Tibial nerve (tissue), 4 donors: ENCODE data around the gene ZBED5. TPM values are rescaled to one million over a fixed set of nuclear protein-coding genes. Genes with fewer than 3 reads are reported as not detected.
"Not testable (repeated sequence)": the region's sequence is repeated elsewhere in the genome, so short reads cannot be mapped to it uniquely, and the experiment has no call there.

Experiments
- DNase-seq, 2 donors: peaks; one replicate each; pipeline ENCODE4 v3.0.0-alpha.2; 2019; ENCODE audit warnings: low spot score in 2 of 2
- H3K27ac ChIP-seq, 4 donors: fragments of 200-600 bp; sonication (generic) in 3 of 4; one replicate each; pipeline ENCODE4 v1.5.1; 2017 to 2019; ENCODE audit warnings: mild to moderate bottlenecking in 1 of 4
- H3K27me3 ChIP-seq, 2 donors: fragments of 200-600 bp; sonication (generic) in 1 of 2; one replicate each; pipeline versions ENCODE4 v1.5.1 to v1.6.0; 2017 to 2019
- H3K36me3 ChIP-seq, 3 donors: fragments of 200-600 bp; sonication (generic); one replicate each; pipeline ENCODE4 v1.5.1; 2018 to 2019
- H3K4me1 ChIP-seq, 4 donors: fragments of 200-600 bp; sonication (generic) in 3 of 4; one replicate each; pipeline ENCODE4 v1.5.1; 2017 to 2019
- H3K4me3 ChIP-seq, 4 donors: fragments of 200-600 bp; sonication (generic) in 3 of 4; one replicate each; pipeline ENCODE4 v1.5.1; 2017 to 2019; ENCODE audit warnings: mild to moderate bottlenecking in 1 of 4, moderate library complexity in 1 of 4
- H3K9me3 ChIP-seq, 4 donors: fragments of 200-600 bp; sonication (generic) in 3 of 4; one replicate each; pipeline ENCODE4 v1.5.1; 2017 to 2019
- EP300 ChIP-seq, 2 donors: sonication (generic); formaldehyde crosslinking; IDR thresholded peaks; one replicate each; pipeline ENCODE4 v1.6.1; 2017; ENCODE audit warnings: antibody characterized with exemption in 2 of 2, mild to moderate bottlenecking in 1 of 2
- POLR2A ChIP-seq, 2 donors: fragments of 450-650 bp; IDR thresholded peaks; one replicate each; pipeline ENCODE4 v1.6.1; 2017; ENCODE audit warnings: antibody characterized with exemption in 2 of 2, mild to moderate bottlenecking in 2 of 2, moderate library complexity in 2 of 2
- WGBS, 2 donors: methylation state at CpG; one replicate each; pipeline ENCODE4 v1.1.5; 2018; 5-methylcytosine and 5-hydroxymethylcytosine counted together
- total RNA-seq, 4 donors: library from RNA; depleted of rRNA; stranded (reverse); fragments of >200 nt; gene quantifications; one replicate each; pipeline ENCODE4 v1.1.0, GENCODE V29; 2016
- TF ChIP-seq, protein P1 (sequence below), 5 experiments: fragments of 200-600 bp in 3 of 5; fragments of 450-650 bp in 2 of 5; sonication (generic) in 3 of 5; IDR thresholded peaks; one replicate each; pipeline ENCODE4 v1.5.1; 2016 to 2019; ENCODE audit warnings: antibody characterized with exemption in 5 of 5, mild to moderate bottlenecking in 3 of 5, moderate library complexity in 2 of 5

ZBED5 gene
- total RNA-seq, 4 donors from 2014 or later: 26.2 to 35.2 (median 34.7) TPM

GRCh38 chr11:10838881-10839280 lies 19.0 kb downstream of the ZBED5 start:
- Histone ChIP-seq H3K4me3 (no peak overlapping the region), H3K9me3 (no peaks in the 10 kb centered on the region), H3K4me1 (no peaks in the 10 kb centered on the region), H3K27me3 (no peaks in the 10 kb centered on the region), H3K27ac (no peak overlapping the region), H3K36me3 (no peaks in the 10 kb centered on the region)
- TF ChIP-seq, protein P1, sequence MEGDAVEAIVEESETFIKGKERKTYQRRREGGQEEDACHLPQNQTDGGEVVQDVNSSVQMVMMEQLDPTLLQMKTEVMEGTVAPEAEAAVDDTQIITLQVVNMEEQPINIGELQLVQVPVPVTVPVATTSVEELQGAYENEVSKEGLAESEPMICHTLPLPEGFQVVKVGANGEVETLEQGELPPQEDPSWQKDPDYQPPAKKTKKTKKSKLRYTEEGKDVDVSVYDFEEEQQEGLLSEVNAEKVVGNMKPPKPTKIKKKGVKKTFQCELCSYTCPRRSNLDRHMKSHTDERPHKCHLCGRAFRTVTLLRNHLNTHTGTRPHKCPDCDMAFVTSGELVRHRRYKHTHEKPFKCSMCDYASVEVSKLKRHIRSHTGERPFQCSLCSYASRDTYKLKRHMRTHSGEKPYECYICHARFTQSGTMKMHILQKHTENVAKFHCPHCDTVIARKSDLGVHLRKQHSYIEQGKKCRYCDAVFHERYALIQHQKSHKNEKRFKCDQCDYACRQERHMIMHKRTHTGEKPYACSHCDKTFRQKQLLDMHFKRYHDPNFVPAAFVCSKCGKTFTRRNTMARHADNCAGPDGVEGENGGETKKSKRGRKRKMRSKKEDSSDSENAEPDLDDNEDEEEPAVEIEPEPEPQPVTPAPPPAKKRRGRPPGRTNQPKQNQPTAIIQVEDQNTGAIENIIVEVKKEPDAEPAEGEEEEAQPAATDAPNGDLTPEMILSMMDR (IDR thresholded peaks at IDR 0.05): no peak
- TF ChIP-seq EP300 (IDR thresholded peaks at IDR 0.05) (no peak), POLR2A (IDR thresholded peaks at IDR 0.05) (no peak)
- no peak for DNase-seq
- 76 to 91% methylated on average over 3 of the region's 3 CpGs for WGBS, 2 donors

DNA sequence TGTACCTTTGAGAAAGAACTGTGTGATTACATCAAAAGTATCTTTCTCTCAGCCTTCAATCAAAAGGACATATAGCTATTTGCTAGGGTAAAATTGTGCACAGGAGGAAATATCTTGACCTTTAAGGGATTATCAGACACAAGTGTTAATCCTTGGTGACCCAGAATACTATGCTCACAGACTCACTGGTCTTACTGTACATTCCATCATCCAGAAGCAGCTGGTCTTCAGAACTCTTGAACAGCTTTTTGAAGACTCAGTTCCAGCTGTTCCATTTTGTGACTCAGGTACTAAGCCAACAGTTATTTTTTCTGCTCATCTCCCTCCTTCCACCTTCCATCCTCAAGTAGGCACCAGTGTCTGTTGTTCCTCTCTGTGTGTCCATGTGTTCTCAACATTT lies 19.8 kb downstream of the ZBED5 start:
- Histone ChIP-seq H3K4me3 (no peak overlapping the region), H3K36me3 (no peaks in the 10 kb centered on the region), H3K27me3 (no peaks in the 10 kb centered on the region), H3K27ac (no peak overlapping the region), H3K9me3 (no peaks in the 10 kb centered on the region), H3K4me1 (no peaks in the 10 kb centered on the region)
- TF ChIP-seq EP300 (IDR thresholded peaks at IDR 0.05) (no peak), POLR2A (IDR thresholded peaks at IDR 0.05) (no peak)
- TF ChIP-seq, protein P1 (IDR thresholded peaks at IDR 0.05): no peak
- no peak for DNase-seq

GRCh38 chr11:10836884-10837283 lies 21.0 kb downstream of the ZBED5 start:
- not testable (repeated sequence) for H3K4me1 ChIP-seq, H3K27me3 ChIP-seq, H3K4me3 ChIP-seq, H3K27ac ChIP-seq, H3K36me3 ChIP-seq, DNase-seq, H3K9me3 ChIP-seq
- WGBS, 2 donors: 95 to 98% methylated on average over 4 of the region's 4 CpGs

DNA sequence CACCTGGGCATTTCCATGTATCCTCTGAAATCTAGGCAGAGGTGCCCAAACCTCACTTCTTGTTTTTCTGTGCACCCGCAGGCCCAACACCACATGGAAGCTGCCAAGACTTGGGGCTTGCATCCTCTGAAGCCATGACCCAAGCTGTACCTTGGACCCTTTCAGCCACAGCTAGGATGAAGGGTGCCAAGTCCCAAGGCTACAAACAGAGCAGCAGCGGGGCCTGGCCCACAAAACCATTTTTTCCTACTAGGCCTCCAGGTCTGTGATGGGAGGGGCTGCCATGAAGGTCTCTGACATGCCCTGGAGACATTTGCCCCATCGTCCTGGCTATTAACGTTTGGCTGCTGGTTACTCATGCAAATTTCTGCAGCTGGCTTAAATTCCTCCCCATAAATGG lies 28.7 kb downstream of the ZBED5 start:
- Histone ChIP-seq H3K27ac (no peak overlapping the region), H3K27me3 (no peaks in the 10 kb centered on the region), H3K36me3 (no peaks in the 10 kb centered on the region), H3K4me1 (no peaks in the 10 kb centered on the region), H3K9me3 (no peaks in the 10 kb centered on the region), H3K4me3 (no peak overlapping the region)
- DNase-seq: no peak
- no peak for TF ChIP-seq POLR2A (IDR thresholded peaks at IDR 0.05)
- TF ChIP-seq, protein P1 (IDR thresholded peaks at IDR 0.05): no peak
- TF ChIP-seq EP300 (IDR thresholded peaks at IDR 0.05): no peak
- WGBS, 2 donors: 89 to 93% methylated on average over 4 of the region's 4 CpGs

DNA sequence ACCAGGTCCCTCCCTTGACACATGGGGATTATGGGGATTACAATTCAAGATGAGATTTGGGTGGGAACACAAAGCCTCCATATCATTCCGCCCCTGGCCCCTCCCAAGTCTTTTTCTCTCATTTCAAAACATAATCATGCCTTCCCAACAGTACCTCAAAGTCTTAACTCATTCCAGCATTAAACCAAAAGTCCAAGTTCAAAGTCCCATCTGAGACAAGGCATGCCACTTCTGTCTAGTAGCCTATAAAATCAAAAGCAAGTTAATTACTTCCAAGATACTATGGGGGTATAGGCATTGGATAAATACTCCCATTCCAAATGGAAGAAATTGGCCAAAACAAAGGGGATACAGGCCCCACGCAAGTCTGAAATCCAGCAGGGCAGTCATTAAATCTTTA lies 29.5 kb downstream of the ZBED5 start:
- H3K36me3 ChIP-seq: no peaks in the 10 kb centered on the region
- H3K9me3 ChIP-seq: no peaks in the 10 kb centered on the region
- H3K27me3 ChIP-seq: no peaks in the 10 kb centered on the region
- H3K4me3 ChIP-seq: no peak overlapping the region
- no peak for TF ChIP-seq EP300 (IDR thresholded peaks at IDR 0.05)
- TF ChIP-seq, protein P1 (IDR thresholded peaks at IDR 0.05): no peak
- TF ChIP-seq POLR2A (IDR thresholded peaks at IDR 0.05): no peak
- H3K27ac ChIP-seq: no peak overlapping the region
- DNase-seq: no peak
- no peaks in the 10 kb centered on the region for H3K4me1 ChIP-seq
- 92 to 98% methylated on average over 2 of the region's 2 CpGs for WGBS, 2 donors

GRCh38 chr11:10824888-10825287 lies 33.0 kb downstream of the ZBED5 start:
- H3K9me3 ChIP-seq: no peaks in the 10 kb centered on the region
- no peaks in the 10 kb centered on the region for H3K27me3 ChIP-seq
- no peak overlapping the region for H3K27ac ChIP-seq
- no peaks in the 10 kb centered on the region for H3K4me1 ChIP-seq
- no peak overlapping the region for H3K4me3 ChIP-seq
- no peak for DNase-seq
- TF ChIP-seq EP300 (IDR thresholded peaks at IDR 0.05) (no peak), POLR2A (IDR thresholded peaks at IDR 0.05) (no peak)
- TF ChIP-seq, protein P1 (IDR thresholded peaks at IDR 0.05): no peak
- 66 to 67% methylated on average over 3 of the region's 3 CpGs for whole genome bisulfite sequencing, 2 donors
- no peaks in the 10 kb centered on the region for H3K36me3 ChIP-seq
